Aorta (tissue), 5 donors: ENCODE measurements around the gene FMNL2. TPM values are rescaled to one million over a fixed set of nuclear protein-coding genes. Genes with fewer than 3 reads are reported as not detected.
A peak's percentile ranks its signal among the peaks of the same experiment; 100 is the strongest.

ENCODE experiments used
- ATAC-seq: fragments of 200-7000 bp; cut with Tn5 transposase; one replicate; pipeline ENCODE4 v1.9.1; 2022; ENCODE audit warnings: moderate library complexity; ENCODE audit not compliant: low FRiP score
- DNase-seq, 2 donors: peaks; one replicate each; pipeline ENCODE4 v3.0.0-alpha.2; 2020
- H3K27ac ChIP-seq, 2 donors: one replicate each; pipeline ENCODE4 v1.5.1; 2013; ENCODE audit warnings: low read length in 2 of 2, mild to moderate bottlenecking in 2 of 2, moderate library complexity in 2 of 2, control low read depth in 1 of 2, inconsistent platforms in 1 of 2, low read depth in 1 of 2
- H3K27me3 ChIP-seq, 2 donors: one replicate each; pipeline ENCODE4 v1.6.1; 2013; ENCODE audit warnings: control low read depth in 1 of 2, low read length in 1 of 2, mild to moderate bottlenecking in 1 of 2, moderate library complexity in 1 of 2; ENCODE audit not compliant: insufficient read depth in 2 of 2, control insufficient read depth in 1 of 2
- H3K36me3 ChIP-seq, 2 donors: one replicate each; pipeline ENCODE4 v1.6.1; 2013; ENCODE audit warnings: control low read depth in 1 of 2, low read length in 1 of 2, mild to moderate bottlenecking in 1 of 2; ENCODE audit not compliant: insufficient read depth in 2 of 2, control insufficient read depth in 1 of 2
- H3K4me1 ChIP-seq, 2 donors: one replicate each; pipeline ENCODE4 v1.6.1; 2013; ENCODE audit warnings: low read length in 2 of 2, control low read depth in 1 of 2, mild to moderate bottlenecking in 1 of 2, moderate library complexity in 1 of 2; ENCODE audit not compliant: insufficient read depth in 2 of 2, control insufficient read depth in 1 of 2
- H3K4me3 ChIP-seq, 2 donors: one replicate each; pipeline ENCODE4 v1.5.1; 2013; ENCODE audit warnings: low read length in 2 of 2, control low read depth in 1 of 2, mild to moderate bottlenecking in 1 of 2
- H3K9me3 ChIP-seq: one replicate; pipeline ENCODE4 v1.6.1; 2013; ENCODE audit warnings: mild to moderate bottlenecking, low read length; ENCODE audit not compliant: control insufficient read depth
- WGBS, 2 donors: extraction: QIAGEN DNeasy Blood & Tissue Kit; methylation state at CpG; one replicate each; pipeline ENCODE4 v1.1.7; 2013; 5-methylcytosine and 5-hydroxymethylcytosine counted together
- intact Hi-C, 2 donors: fragments of 100-400 bp; cut with DNase I; formaldehyde crosslinking; loops; one replicate each; pipeline versions ENCODE4 v1.14.2 to v1.15.0; 2022
- polyA plus RNA-seq, 2 donors: library from polyadenylated mRNA; stranded (reverse); fragments of 200-250 nt; gene quantifications; one replicate each; pipeline ENCODE4 v1.2.3, GENCODE V29; 2013
- total RNA-seq, 2 donors: library from RNA; stranded (reverse); fragmentation: NEBNext Ultra II Directional; extraction: Animal tissue kit (Norgen Biotek cat#: 25700); gene quantifications; one replicate each; pipeline ENCODE4 v1.2.1, GENCODE V29; 2021
- donor health status: healthy with polysubstance abuse.
- donor health status: Bipolar disorder and iron deficiency.
- donor health status: DM: no; HTN: no; CAD: no.
- donor health status: DM: no; HTN: no; CAD: no.
- donor health status: DM: yes; HTN: yes; CAD: no.

The FMNL2 gene
- total and polyA plus RNA-seq, 4 donors, result 10.7 to 55.1 (median 33.7) TPM

GRCh38 chr2:152624805-152625204, 289.8 kb downstream of the FMNL2 start:
- no peaks in the 10 kb centered on the region for H3K9me3 ChIP-seq
- H3K4me1 ChIP-seq, result peaks cover 0 to 4% of the 10 kb centered on the region in 2 donors
- intact Hi-C loops, result loop anchor here in 1 of 2 donors (5.0 kb wide), 1 partner anchor 288 kb away; the partner anchor contains the start of gene FMNL2
- DNase-seq (no peak), ATAC-seq (no peak)
- 83 to 84% methylated on average over 3 of the region's 3 CpGs for whole genome bisulfite sequencing, 2 donors
- no peak overlapping the region for H3K27ac ChIP-seq
- no peaks in the 10 kb centered on the region for H3K27me3 ChIP-seq
- H3K4me3 ChIP-seq, result no peak overlapping the region
- peaks cover 4 to 7% of the 10 kb centered on the region in 2 donors for H3K36me3 ChIP-seq

GRCh38 chr2:152626911-152627339, 292.0 kb downstream of the FMNL2 start:
- intact Hi-C loops, result loop anchor here in 1 of 2 donors (2.0 kb wide), 1 partner anchor 436 kb away; no protein-coding TSS in a partner anchor
- no peak for ATAC-seq

GRCh38 chr2:152627351-152627957, 292.5 kb downstream of the FMNL2 start:
- Histone ChIP-seq H3K27me3 (no peaks in the 10 kb centered on the region), H3K27ac (no peak overlapping the region), H3K4me1 (peaks cover 0 to under 1% of the 10 kb centered on the region in 2 donors), H3K36me3 (peaks cover 1 to 10% of the 10 kb centered on the region in 2 donors), H3K4me3 (no peak overlapping the region), H3K9me3 (no peaks in the 10 kb centered on the region)
- DNase-seq (no peak), ATAC-seq (no peak)
- intact Hi-C loops, result loop anchor here in 1 of 2 donors (2.0 kb wide), 1 partner anchor 437 kb away; no protein-coding TSS in a partner anchor
- WGBS, 2 donors, result 0 to 3% methylated on average over 1 of the region's 1 CpG

More at GRCh38 chr2:152626911-152627339, 292.0 kb downstream of the FMNL2 start:
- no peak for DNase-seq
- Histone ChIP-seq H3K4me1 (peaks cover 0 to 4% of the 10 kb centered on the region in 2 donors), H3K27me3 (no peaks in the 10 kb centered on the region), H3K4me3 (no peak overlapping the region), H3K9me3 (no peaks in the 10 kb centered on the region), H3K36me3 (peaks cover 0 to 6% of the 10 kb centered on the region in 2 donors), H3K27ac (no peak overlapping the region)
- WGBS, 2 donors, result 30 to 33% methylated on average over 4 of the region's 4 CpGs

GRCh38 chr2:152629202-152629601, 294.2 kb downstream of the FMNL2 start:
- Histone ChIP-seq H3K9me3 (no peaks in the 10 kb centered on the region), H3K27ac (no peak overlapping the region), H3K4me1 (no peaks in the 10 kb centered on the region), H3K36me3 (peaks cover 1 to 10% of the 10 kb centered on the region in 2 donors), H3K27me3 (no peaks in the 10 kb centered on the region), H3K4me3 (no peak overlapping the region)
- ATAC-seq, result no peak
- intact Hi-C loops, result no loop called here
- DNase-seq, result no peak
- WGBS, 2 donors, result 89 to 92% methylated on average over 1 of the region's 1 CpG

DNA sequence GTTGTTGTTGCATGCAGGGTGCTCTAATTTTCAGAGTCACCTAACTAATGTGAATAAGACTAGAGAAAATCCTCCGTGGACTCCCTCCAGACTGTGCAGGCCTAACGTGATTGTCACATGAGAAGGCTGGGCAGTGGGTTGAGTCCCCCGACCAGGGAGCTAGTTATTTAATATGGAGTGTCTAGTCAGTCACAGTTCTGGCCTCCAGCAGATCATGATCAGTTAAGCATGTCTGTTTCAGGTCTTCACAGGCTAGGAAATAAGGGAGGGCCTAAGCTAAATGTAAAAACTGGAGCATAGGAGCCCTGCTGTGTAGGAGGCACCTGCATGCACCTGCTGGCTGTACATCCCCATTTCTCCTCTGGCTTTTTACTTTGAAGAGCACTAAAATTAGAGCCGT, 295.5 kb downstream of the FMNL2 start:
- no peak for DNase-seq
- no peak for ATAC-seq
- intact Hi-C loops, result loop anchor here (10.0 kb wide), 2 partner anchors 296 to 596 kb away; partner anchors contain the start of gene FMNL2 (in 1 of the 2)
- Histone ChIP-seq H3K9me3 (no peaks in the 10 kb centered on the region), H3K4me3 (no peak overlapping the region), H3K27me3 (no peaks in the 10 kb centered on the region), H3K4me1 (no peaks in the 10 kb centered on the region), H3K36me3 (peaks cover 1 to 10% of the 10 kb centered on the region in 2 donors), H3K27ac (no peak overlapping the region)
- WGBS, 2 donors, result 84 to 85% methylated on average over 4 of the region's 4 CpGs

DNA sequence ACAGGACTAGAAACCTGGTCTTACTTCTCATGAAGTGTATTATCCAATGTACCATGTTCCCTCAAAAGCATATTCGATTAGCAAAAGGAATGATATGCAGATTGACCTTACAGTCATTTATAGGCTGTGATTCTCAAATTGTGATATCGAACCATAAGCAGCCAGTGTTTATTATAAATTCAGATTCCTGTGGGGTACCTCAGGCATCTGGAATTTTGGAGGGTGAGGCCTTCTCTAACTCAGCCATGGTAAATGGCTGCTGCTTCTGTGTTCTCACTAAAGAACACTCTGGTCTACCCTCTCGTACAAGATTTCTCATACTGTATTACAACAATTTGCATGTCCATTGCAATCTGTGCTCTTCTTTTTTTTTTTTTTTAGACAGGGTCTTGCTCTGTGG, 297.8 kb downstream of the FMNL2 start:
- H3K27ac ChIP-seq, result no peak overlapping the region
- ATAC-seq, result no peak
- no peak for DNase-seq
- H3K36me3 ChIP-seq, result peaks cover 5 to 10% of the 10 kb centered on the region in 2 donors
- H3K4me3 ChIP-seq, result no peak overlapping the region
- no peaks in the 10 kb centered on the region for H3K9me3 ChIP-seq
- no peaks in the 10 kb centered on the region for H3K27me3 ChIP-seq
- intact Hi-C loops, result loop anchor here (10.0 kb wide), 2 partner anchors 298 to 598 kb away; partner anchors contain the start of gene FMNL2 (in 1 of the 2)
- WGBS, 2 donors, result 92 to 93% methylated on average over 3 of the region's 3 CpGs
- H3K4me1 ChIP-seq, result no peaks in the 10 kb centered on the region

- DNase-seq (peak; percentile 64 to 77), ATAC-seq (peak; percentile 76)
- 27 to 29% methylated on average over 5 of the region's 5 CpGs for WGBS, 2 donors
- no peaks in the 10 kb centered on the region for H3K4me1 ChIP-seq
- no peaks in the 10 kb centered on the region for H3K27me3 ChIP-seq
- no peaks in the 10 kb centered on the region for H3K9me3 ChIP-seq
- no peak overlapping the region for H3K27ac ChIP-seq
- H3K36me3 ChIP-seq, result peaks cover 10 to 17% of the 10 kb centered on the region in 2 donors
- no peak overlapping the region for H3K4me3 ChIP-seq
- intact Hi-C loops, result loop anchor here (2.0 to 10.0 kb wide), 4 partner anchors 301 to 601 kb away; partner anchors contain the start of gene FMNL2 (in 1 of the 2)
These were observed 300.8 kb downstream of the FMNL2 start for GRCh38 chr2:152635635-152636298.

DNA sequence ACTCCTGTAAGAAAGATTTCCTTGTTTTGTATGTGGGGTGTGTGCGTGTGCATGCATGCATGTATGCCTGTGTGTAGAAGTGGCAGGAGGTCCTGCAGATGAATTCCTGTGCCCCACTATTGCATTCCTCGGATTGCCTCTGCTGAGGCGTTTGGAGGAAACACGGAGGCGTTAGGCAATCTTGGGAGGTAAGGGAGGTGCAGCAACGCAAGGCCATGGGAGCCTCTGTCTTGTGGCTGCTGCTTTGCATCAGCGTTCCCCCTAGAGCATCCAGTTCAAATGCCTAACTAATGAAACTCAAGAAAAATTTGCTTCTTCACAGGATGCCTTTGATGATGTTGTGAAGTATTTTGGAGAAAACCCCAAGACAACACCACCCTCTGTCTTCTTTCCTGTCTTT, 302.3 kb downstream of the FMNL2 start:
- no peak overlapping the region for H3K27ac ChIP-seq
- no peak for ATAC-seq
- WGBS, 2 donors, result 87% methylated on average over 7 of the region's 7 CpGs
- H3K9me3 ChIP-seq, result no peaks in the 10 kb centered on the region
- H3K27me3 ChIP-seq, result no peaks in the 10 kb centered on the region
- intact Hi-C loops, result loop anchor here (10.0 kb wide), 2 partner anchors 302 to 602 kb away; partner anchors contain the start of gene FMNL2 (in 1 of the 2)
- DNase-seq, result no peak
- H3K4me3 ChIP-seq, result no peak overlapping the region
- no peaks in the 10 kb centered on the region for H3K4me1 ChIP-seq
- H3K36me3 ChIP-seq, result peaks cover 8 to 10% of the 10 kb centered on the region in 2 donors
